Vagina (tissue), 2 donors: ENCODE data around the gene RFPL4AL1. TPM values are rescaled to one million over a fixed set of nuclear protein-coding genes. Genes with fewer than 3 reads are reported as not detected.

Source experiments
- DNase-seq, 2 donors: peaks; one replicate each; pipeline ENCODE4 v3.0.0-alpha.2; 2017; ENCODE audit errors: extremely low spot score in 2 of 2
- H3K27ac ChIP-seq: fragments of 200-600 bp; sonication (generic); one replicate; pipeline ENCODE4 v1.5.1; 2019
- H3K27me3 ChIP-seq: fragments of 200-600 bp; sonication (generic); one replicate; pipeline ENCODE4 v1.5.1; 2019
- H3K36me3 ChIP-seq, 2 donors: fragments of 200-600 bp; sonication (generic); one replicate each; pipeline ENCODE4 v1.5.1; 2017 to 2019
- H3K4me1 ChIP-seq: fragments of 200-600 bp; sonication (generic); one replicate; pipeline ENCODE4 v1.5.1; 2019
- H3K4me3 ChIP-seq, 2 donors: fragments of 200-600 bp; sonication (generic); 1 replicate in 1 of 2; 2 replicates in 1 of 2; pipeline ENCODE4 v1.5.1; 2016 to 2019
- H3K9me3 ChIP-seq: fragments of 200-600 bp; sonication (generic); one replicate; pipeline ENCODE4 v1.5.1; 2019
- POLR2A ChIP-seq, 2 donors: fragments of 450-650 bp; IDR thresholded peaks; one replicate each; pipeline ENCODE4 v1.6.1; 2017; ENCODE audit warnings: antibody characterized with exemption in 2 of 2, mild to moderate bottlenecking in 2 of 2, moderate library complexity in 2 of 2
- POLR2AphosphoS5 ChIP-seq, 2 donors: sonication (generic); formaldehyde crosslinking; IDR thresholded peaks; one replicate each; pipeline ENCODE4 v1.9.0; 2017; ENCODE audit warnings: antibody characterized with exemption in 2 of 2, mild to moderate bottlenecking in 2 of 2, low read depth in 1 of 2; ENCODE audit not compliant: insufficient read depth in 1 of 2
- intact Hi-C: fragments of 100-400 bp; cut with DNase I; formaldehyde crosslinking; loops from one replicate; pipeline ENCODE4 v1.15.1; 2023
- total RNA-seq: library from RNA; depleted of rRNA; stranded (reverse); fragments of >200 nt; gene quantifications from one replicate; pipeline ENCODE4 v1.2.3, GENCODE V29; 2016
- TF ChIP-seq, protein P1 (sequence below), 3 experiments: fragments of 450-650 bp in 2 of 3; fragments of 200-600 bp in 1 of 3; sonication (generic) in 1 of 3; IDR thresholded peaks; one replicate each; pipeline ENCODE4 v1.5.1; 2017 to 2019; ENCODE audit warnings: antibody characterized with exemption in 3 of 3, mild to moderate bottlenecking in 2 of 3, moderate library complexity in 2 of 3

Gene RFPL4AL1
- total RNA-seq, 1 donor from 2014 or later = not detected

DNA sequence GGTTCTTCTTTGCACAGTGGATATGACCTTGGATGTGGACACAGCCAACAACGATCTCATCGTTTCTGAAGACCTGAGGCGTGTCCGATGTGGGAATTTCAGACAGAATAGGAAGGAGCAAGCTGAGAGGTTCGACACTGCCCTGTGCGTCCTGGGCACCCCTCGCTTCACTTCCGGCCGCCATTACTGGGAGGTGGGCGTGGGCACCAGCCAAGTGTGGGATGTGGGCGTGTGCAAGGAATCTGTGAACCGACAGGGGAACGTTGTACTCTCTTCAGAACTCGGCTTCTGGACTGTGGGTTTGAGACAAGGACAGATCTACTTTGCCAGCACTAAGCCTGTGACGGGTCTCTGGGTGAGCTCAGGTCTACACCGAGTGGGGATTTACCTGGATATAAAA lies 9.4 kb downstream of the RFPL4AL1 start:
- Histone ChIP-seq H3K27me3 (no peaks in the 10 kb centered on the region), H3K36me3 (no peaks in the 10 kb centered on the region), H3K4me1 (no peaks in the 10 kb centered on the region), H3K27ac (no peak overlapping the region), H3K9me3 (no peaks in the 10 kb centered on the region), H3K4me3 (no peak overlapping the region)
- intact Hi-C loops = no loop called here
- no peak for DNase-seq
- TF ChIP-seq, protein P1, sequence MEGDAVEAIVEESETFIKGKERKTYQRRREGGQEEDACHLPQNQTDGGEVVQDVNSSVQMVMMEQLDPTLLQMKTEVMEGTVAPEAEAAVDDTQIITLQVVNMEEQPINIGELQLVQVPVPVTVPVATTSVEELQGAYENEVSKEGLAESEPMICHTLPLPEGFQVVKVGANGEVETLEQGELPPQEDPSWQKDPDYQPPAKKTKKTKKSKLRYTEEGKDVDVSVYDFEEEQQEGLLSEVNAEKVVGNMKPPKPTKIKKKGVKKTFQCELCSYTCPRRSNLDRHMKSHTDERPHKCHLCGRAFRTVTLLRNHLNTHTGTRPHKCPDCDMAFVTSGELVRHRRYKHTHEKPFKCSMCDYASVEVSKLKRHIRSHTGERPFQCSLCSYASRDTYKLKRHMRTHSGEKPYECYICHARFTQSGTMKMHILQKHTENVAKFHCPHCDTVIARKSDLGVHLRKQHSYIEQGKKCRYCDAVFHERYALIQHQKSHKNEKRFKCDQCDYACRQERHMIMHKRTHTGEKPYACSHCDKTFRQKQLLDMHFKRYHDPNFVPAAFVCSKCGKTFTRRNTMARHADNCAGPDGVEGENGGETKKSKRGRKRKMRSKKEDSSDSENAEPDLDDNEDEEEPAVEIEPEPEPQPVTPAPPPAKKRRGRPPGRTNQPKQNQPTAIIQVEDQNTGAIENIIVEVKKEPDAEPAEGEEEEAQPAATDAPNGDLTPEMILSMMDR (IDR thresholded peaks at IDR 0.05) = no peak
- TF ChIP-seq POLR2A (IDR thresholded peaks at IDR 0.05) (no peak), POLR2AphosphoS5 (IDR thresholded peaks at IDR 0.05; ENCODE audit: insufficient read depth in 1 of 2, low read depth in 1 of 2) (no peak)

DNA sequence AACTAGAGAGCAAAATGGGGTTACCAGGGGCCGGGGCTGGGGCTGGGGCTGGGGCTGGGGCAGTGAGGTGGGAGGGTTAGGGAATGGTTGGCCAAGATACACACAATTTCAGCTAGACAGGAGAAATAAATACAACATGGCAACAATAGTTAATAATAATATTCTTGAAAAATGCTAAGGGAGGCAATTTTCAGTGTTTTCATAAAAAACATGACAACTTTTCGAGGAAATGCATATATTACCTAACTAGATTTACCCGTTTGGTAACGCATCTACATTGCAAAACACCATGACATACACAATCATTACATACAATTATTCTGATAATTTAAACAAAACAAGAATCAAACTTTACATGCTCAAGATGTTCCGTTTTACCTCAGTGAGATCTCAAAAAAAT lies 12.2 kb downstream of the RFPL4AL1 start:
- no peaks in the 10 kb centered on the region for H3K4me1 ChIP-seq
- H3K27me3 ChIP-seq = no peaks in the 10 kb centered on the region
- no peak overlapping the region for H3K4me3 ChIP-seq
- no peaks in the 10 kb centered on the region for H3K9me3 ChIP-seq
- H3K36me3 ChIP-seq = no peaks in the 10 kb centered on the region
- no peak for DNase-seq
- intact Hi-C loops = no loop called here
- no peak overlapping the region for H3K27ac ChIP-seq
- no peak for TF ChIP-seq POLR2AphosphoS5 (IDR thresholded peaks at IDR 0.05; ENCODE audit: insufficient read depth in 1 of 2, low read depth in 1 of 2)
- no peak for TF ChIP-seq POLR2A (IDR thresholded peaks at IDR 0.05)

DNA sequence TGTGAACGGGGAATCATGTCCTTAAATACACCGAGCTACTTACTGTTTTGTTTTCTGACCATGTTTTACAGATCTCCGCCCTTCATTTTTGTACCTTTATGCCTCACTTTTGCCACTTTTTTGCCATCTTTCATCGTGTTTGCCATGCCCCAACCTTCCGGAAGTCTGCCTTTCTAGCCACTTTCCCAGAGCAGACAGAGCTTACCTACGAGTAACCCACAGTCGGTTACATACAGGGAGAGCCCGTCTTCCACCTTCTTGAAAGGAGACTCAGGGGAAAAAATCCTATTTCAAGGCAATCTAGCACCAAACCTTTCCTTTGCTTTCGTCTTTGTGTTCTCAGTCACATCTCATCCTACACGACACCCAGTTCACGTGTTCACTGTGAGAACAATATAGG lies 26.1 kb downstream of the RFPL4AL1 start:
- no peak for DNase-seq
- Histone ChIP-seq H3K36me3 (no peaks in the 10 kb centered on the region), H3K4me1 (no peaks in the 10 kb centered on the region), H3K27me3 (no peaks in the 10 kb centered on the region), H3K4me3 (no peak overlapping the region), H3K9me3 (no peaks in the 10 kb centered on the region), H3K27ac (no peak overlapping the region)
- intact Hi-C loops = no loop called here
- TF ChIP-seq, protein P1 (IDR thresholded peaks at IDR 0.05) = no peak
- TF ChIP-seq POLR2AphosphoS5 (IDR thresholded peaks at IDR 0.05; ENCODE audit: insufficient read depth in 1 of 2, low read depth in 1 of 2) (no peak), POLR2A (IDR thresholded peaks at IDR 0.05) (no peak)

DNA sequence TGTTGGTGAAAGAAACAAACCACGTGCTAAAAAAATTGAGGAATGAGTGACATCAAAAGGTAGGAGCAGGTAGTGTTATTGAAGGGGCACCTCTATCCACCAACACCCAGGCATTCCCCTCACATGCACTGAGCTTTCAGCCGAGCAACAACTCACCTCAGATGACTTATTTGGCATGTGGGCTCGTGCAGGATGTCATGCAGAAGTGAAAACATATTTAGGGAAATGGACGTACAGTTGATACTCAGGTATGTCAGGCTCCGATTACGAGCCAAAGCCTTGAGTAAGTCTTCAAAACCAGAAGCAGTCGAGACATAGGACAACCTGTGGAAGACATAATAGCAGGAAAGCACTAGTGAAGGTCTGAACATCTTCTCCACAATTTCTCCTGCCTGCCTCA lies 32.5 kb downstream of the RFPL4AL1 start:
- no peaks in the 10 kb centered on the region for H3K9me3 ChIP-seq
- no peak overlapping the region for H3K27ac ChIP-seq
- H3K4me3 ChIP-seq = no peak overlapping the region
- DNase-seq = no peak
- intact Hi-C loops = no loop called here
- H3K27me3 ChIP-seq = no peaks in the 10 kb centered on the region
- no peaks in the 10 kb centered on the region for H3K4me1 ChIP-seq
- TF ChIP-seq POLR2AphosphoS5 (IDR thresholded peaks at IDR 0.05; ENCODE audit: insufficient read depth in 1 of 2, low read depth in 1 of 2) = no peak
- H3K36me3 ChIP-seq = no peaks in the 10 kb centered on the region

DNA sequence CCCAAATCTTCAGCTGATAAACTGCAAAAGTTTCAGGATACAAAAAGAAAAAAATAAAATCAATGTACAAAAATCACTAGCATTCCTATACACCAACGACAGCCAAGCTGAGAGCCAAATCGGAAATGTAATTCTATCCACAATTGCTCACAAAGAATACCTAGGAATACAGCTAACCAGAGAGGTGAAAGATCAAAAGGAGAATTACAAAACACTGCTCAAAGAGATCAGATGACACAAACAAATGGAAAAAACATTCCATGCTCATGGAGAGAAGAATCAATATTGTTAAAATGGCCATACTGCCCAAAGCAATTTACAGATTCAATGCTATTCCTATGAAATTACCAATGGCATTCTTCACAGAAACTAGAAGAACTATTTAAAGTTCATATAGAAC lies 33.4 kb downstream of the RFPL4AL1 start:
- DNase-seq = no peak
- intact Hi-C loops = no loop called here
- TF ChIP-seq, protein P1 (IDR thresholded peaks at IDR 0.05) = no peak
- TF ChIP-seq POLR2A (IDR thresholded peaks at IDR 0.05) (no peak), POLR2AphosphoS5 (IDR thresholded peaks at IDR 0.05; ENCODE audit: insufficient read depth in 1 of 2, low read depth in 1 of 2) (no peak)
- Histone ChIP-seq H3K36me3 (no peaks in the 10 kb centered on the region), H3K4me3 (no peak overlapping the region), H3K9me3 (no peaks in the 10 kb centered on the region), H3K27ac (no peak overlapping the region), H3K4me1 (no peaks in the 10 kb centered on the region), H3K27me3 (no peaks in the 10 kb centered on the region)

DNA sequence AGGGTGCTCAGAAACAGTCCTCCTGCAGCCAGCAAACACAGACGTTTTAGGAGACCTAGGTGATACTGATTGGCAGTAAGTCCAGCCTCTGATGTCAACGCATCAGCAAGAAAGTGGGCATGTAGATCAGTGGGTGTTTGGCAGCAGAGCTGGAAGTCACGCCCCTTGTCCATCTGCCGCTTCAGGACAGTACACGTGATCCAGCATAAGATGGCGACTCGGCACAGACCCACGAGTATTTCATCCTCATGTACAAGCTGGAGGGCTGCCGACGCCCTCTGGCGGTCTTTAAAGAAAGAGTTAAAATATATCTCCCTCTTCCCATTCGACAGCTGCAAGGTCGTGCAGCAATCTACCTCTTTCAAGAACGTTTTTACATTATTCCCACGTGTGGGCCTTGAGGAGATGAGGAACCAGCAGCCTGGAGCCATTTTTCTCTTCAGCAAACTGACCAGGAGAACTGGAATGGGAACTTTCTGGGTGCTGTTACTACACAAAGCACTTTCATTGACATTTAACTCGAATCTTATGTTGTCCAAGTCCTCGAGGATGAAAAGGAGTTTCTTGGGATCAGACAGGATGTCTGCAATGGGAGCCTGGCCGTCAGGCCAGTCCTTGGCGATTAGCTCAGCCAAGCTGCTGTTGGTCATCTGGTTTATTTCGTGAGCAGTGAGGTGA lies 40.6 kb downstream of the RFPL4AL1 start:
- no peaks in the 10 kb centered on the region for H3K27me3 ChIP-seq
- TF ChIP-seq POLR2A (IDR thresholded peaks at IDR 0.05) (no peak), POLR2AphosphoS5 (IDR thresholded peaks at IDR 0.05; ENCODE audit: insufficient read depth in 1 of 2, low read depth in 1 of 2) (no peak)
- TF ChIP-seq, protein P1 (IDR thresholded peaks at IDR 0.05) = no peak
- no peaks in the 10 kb centered on the region for H3K36me3 ChIP-seq
- H3K9me3 ChIP-seq = no peaks in the 10 kb centered on the region
- no peak overlapping the region for H3K4me3 ChIP-seq
- intact Hi-C loops = no loop called here
- no peaks in the 10 kb centered on the region for H3K4me1 ChIP-seq
- no peak overlapping the region for H3K27ac ChIP-seq
- no peak for DNase-seq
